A549 (cell line): ENCODE data around the gene RMC1.

Experiments used
- CEBPB ChIP-seq, 2 experiments: fragments of >200 bp in 1 of 2; sonication (Bioruptor Twin) in 1 of 2; formaldehyde crosslinking in 1 of 2; IDR thresholded peaks; 2 replicates each; pipeline ENCODE4 v1.6.1; 2012 to 2016
- E2F6 ChIP-seq: IDR thresholded peaks from 2 replicates; pipeline ENCODE4 v1.6.1; 2012; ENCODE audit warnings: low read depth, borderline replicate concordance
- EP300 ChIP-seq, 2 experiments: fragments of >200 bp; sonication (Bioruptor Twin); formaldehyde crosslinking; IDR thresholded peaks; 2 replicates in 1 of 2; 3 replicates in 1 of 2; pipeline ENCODE4 v1.6.1; 2016 to 2017
- ESRRA ChIP-seq: fragments of 150-350 bp; IDR thresholded peaks from 2 replicates; pipeline ENCODE4 v1.6.1; 2014; ENCODE audit warnings: mild to moderate bottlenecking, low read length, borderline replicate concordance
- KDM1A ChIP-seq: fragments of 200-600 bp; sonication (generic); IDR thresholded peaks from 2 replicates; pipeline ENCODE4 v1.6.1; 2016; ENCODE audit warnings: low read depth, mild to moderate bottlenecking
- KDM5A ChIP-seq: fragments of 200-600 bp; sonication (generic); IDR thresholded peaks from 2 replicates; pipeline ENCODE4 v1.6.1; 2016; ENCODE audit warnings: antibody characterized with exemption, mild to moderate bottlenecking
- MAZ ChIP-seq: fragments of 150-350 bp; IDR thresholded peaks from 2 replicates; pipeline ENCODE4 v1.6.1; 2014; ENCODE audit warnings: antibody characterized with exemption, low read depth, low read length, borderline replicate concordance
- PHF8 ChIP-seq: fragments of 200-600 bp; sonication (generic); IDR thresholded peaks from 2 replicates; pipeline ENCODE4 v1.6.1; 2016; ENCODE audit warnings: low read depth, mild to moderate bottlenecking, antibody characterized with exemption, moderate library complexity, borderline replicate concordance
- POLR2A ChIP-seq: IDR thresholded peaks from 2 replicates; pipeline ENCODE4 v1.6.1; 2012; ENCODE audit warnings: mild to moderate bottlenecking, low read length
- REST ChIP-seq: fragments of 200-600 bp; sonication (generic); IDR thresholded peaks from 2 replicates; pipeline ENCODE4 v1.6.1; 2016; ENCODE audit warnings: antibody characterized with exemption, mild to moderate bottlenecking, moderate library complexity
- SMC3 ChIP-seq: fragments of >200 bp; sonication (Bioruptor Twin); formaldehyde crosslinking; IDR thresholded peaks from 3 replicates; pipeline ENCODE4 v1.6.1; 2018; ENCODE audit warnings: inconsistent platforms
- ZC3H11A ChIP-seq: fragments of 450-650 bp; IDR thresholded peaks from 2 replicates; pipeline ENCODE4 v1.6.1; 2014; ENCODE audit warnings: antibody characterized with exemption, mild to moderate bottlenecking
- TF ChIP-seq, protein P1 (sequence below): fragments of >200 bp; sonication (Bioruptor Twin); formaldehyde crosslinking; IDR thresholded peaks from 3 replicates; pipeline ENCODE4 v1.5.1; 2016
- TF ChIP-seq, protein P2 (sequence below): fragments of 450-650 bp; IDR thresholded peaks from 2 replicates; pipeline ENCODE4 v1.6.1; 2014; ENCODE audit warnings: antibody characterized with exemption

- TF ChIP-seq E2F6: no peak
- TF ChIP-seq, protein P1, sequence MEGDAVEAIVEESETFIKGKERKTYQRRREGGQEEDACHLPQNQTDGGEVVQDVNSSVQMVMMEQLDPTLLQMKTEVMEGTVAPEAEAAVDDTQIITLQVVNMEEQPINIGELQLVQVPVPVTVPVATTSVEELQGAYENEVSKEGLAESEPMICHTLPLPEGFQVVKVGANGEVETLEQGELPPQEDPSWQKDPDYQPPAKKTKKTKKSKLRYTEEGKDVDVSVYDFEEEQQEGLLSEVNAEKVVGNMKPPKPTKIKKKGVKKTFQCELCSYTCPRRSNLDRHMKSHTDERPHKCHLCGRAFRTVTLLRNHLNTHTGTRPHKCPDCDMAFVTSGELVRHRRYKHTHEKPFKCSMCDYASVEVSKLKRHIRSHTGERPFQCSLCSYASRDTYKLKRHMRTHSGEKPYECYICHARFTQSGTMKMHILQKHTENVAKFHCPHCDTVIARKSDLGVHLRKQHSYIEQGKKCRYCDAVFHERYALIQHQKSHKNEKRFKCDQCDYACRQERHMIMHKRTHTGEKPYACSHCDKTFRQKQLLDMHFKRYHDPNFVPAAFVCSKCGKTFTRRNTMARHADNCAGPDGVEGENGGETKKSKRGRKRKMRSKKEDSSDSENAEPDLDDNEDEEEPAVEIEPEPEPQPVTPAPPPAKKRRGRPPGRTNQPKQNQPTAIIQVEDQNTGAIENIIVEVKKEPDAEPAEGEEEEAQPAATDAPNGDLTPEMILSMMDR: no peak
- no peak for TF ChIP-seq KDM1A
- TF ChIP-seq, protein P2, sequence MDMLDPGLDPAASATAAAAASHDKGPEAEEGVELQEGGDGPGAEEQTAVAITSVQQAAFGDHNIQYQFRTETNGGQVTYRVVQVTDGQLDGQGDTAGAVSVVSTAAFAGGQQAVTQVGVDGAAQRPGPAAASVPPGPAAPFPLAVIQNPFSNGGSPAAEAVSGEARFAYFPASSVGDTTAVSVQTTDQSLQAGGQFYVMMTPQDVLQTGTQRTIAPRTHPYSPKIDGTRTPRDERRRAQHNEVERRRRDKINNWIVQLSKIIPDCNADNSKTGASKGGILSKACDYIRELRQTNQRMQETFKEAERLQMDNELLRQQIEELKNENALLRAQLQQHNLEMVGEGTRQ: no peak
- TF ChIP-seq POLR2A: no peak
- TF ChIP-seq SMC3: no peak
- TF ChIP-seq ESRRA: no peak
- no peak for TF ChIP-seq MAZ
- no peak for TF ChIP-seq ZC3H11A
- no peak for TF ChIP-seq REST
- no peak for TF ChIP-seq EP300 (IDR thresholded peaks at IDR 0.05)
- no peak for TF ChIP-seq KDM5A
- TF ChIP-seq CEBPB (IDR thresholded peaks at IDR 0.05): no peak
- no peak for TF ChIP-seq PHF8
Observed at GRCh38 chr18:23565916-23566547, 62.7 kb downstream of the RMC1 start.
